NB4 (cell line): ENCODE data around the gene MICU2.
"Not testable (repeated sequence)": the region's sequence is repeated elsewhere in the genome, so short reads cannot be mapped to it uniquely, and the experiment has no call there.

Experiments
- POLR2A ChIP-seq: IDR thresholded peaks from 2 replicates; pipeline ENCODE4 v1.6.1; 2011; ENCODE audit warnings: mild to moderate bottlenecking; ENCODE audit not compliant: insufficient read length; ENCODE audit errors: extremely low read depth
- TF ChIP-seq, protein P1 (sequence below): IDR thresholded peaks from one replicate; pipeline ENCODE4 v1.5.1; 2012; ENCODE audit warnings: low read depth, low read length

- TF ChIP-seq, protein P1, sequence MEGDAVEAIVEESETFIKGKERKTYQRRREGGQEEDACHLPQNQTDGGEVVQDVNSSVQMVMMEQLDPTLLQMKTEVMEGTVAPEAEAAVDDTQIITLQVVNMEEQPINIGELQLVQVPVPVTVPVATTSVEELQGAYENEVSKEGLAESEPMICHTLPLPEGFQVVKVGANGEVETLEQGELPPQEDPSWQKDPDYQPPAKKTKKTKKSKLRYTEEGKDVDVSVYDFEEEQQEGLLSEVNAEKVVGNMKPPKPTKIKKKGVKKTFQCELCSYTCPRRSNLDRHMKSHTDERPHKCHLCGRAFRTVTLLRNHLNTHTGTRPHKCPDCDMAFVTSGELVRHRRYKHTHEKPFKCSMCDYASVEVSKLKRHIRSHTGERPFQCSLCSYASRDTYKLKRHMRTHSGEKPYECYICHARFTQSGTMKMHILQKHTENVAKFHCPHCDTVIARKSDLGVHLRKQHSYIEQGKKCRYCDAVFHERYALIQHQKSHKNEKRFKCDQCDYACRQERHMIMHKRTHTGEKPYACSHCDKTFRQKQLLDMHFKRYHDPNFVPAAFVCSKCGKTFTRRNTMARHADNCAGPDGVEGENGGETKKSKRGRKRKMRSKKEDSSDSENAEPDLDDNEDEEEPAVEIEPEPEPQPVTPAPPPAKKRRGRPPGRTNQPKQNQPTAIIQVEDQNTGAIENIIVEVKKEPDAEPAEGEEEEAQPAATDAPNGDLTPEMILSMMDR: not testable (repeated sequence)
- not testable (repeated sequence) for TF ChIP-seq POLR2A
Measured at GRCh38 chr13:21553261-21553660, 50.7 kb downstream of the MICU2 start.
